SK-N-SH treated with all-trans-retinoic acid at 6 μM for 48 hours (cell line): Measurements from ENCODE around the gene RBMS3.

Source experiments
- ARNTL ChIP-seq: fragments of 450-650 bp; formaldehyde crosslinking; IDR thresholded peaks from 2 replicates; pipeline ENCODE4 v1.5.0; 2020; ENCODE audit warnings: low read depth, mild to moderate bottlenecking, moderate library complexity, borderline replicate concordance
- BACH2 ChIP-seq: fragments of 250-450 bp; sonication (Bioruptor Pico); IDR thresholded peaks from 2 replicates; pipeline ENCODE4 v1.9.0; 2021; ENCODE audit warnings: mild to moderate bottlenecking, borderline replicate concordance
- GLIS3 ChIP-seq: fragments of 250-450 bp; sonication (Bioruptor Pico); IDR thresholded peaks from 2 replicates; pipeline ENCODE4 v1.5.0; 2020; ENCODE audit warnings: mild to moderate bottlenecking, moderate library complexity
- PPARA ChIP-seq: fragments of 250-450 bp; sonication (Bioruptor Pico); IDR thresholded peaks from 2 replicates; pipeline ENCODE4 v1.5.0; 2020; ENCODE audit warnings: mild to moderate bottlenecking, borderline replicate concordance
- SNAI2 ChIP-seq: fragments of 250-450 bp; sonication (Bioruptor Pico); IDR thresholded peaks from 2 replicates; pipeline ENCODE4 v1.5.0; 2020; ENCODE audit warnings: mild to moderate bottlenecking, moderate library complexity
- TCF4 ChIP-seq: fragments of 250-450 bp; sonication (Bioruptor Pico); IDR thresholded peaks from 2 replicates; pipeline ENCODE4 v1.8.0; 2021; ENCODE audit warnings: mild to moderate bottlenecking, moderate library complexity, borderline replicate concordance
- ZFP3 ChIP-seq: fragments of 250-450 bp; sonication (Bioruptor Pico); IDR thresholded peaks from 2 replicates; pipeline ENCODE4 v1.5.0; 2020; ENCODE audit warnings: mild to moderate bottlenecking, moderate library complexity
- ZNF565 ChIP-seq: fragments of 450-650 bp; formaldehyde crosslinking; conservative IDR thresholded peaks from 2 replicates; pipeline ENCODE4 v1.5.0; 2020; ENCODE audit warnings: low read depth, mild to moderate bottlenecking, moderate library complexity
- TF ChIP-seq, protein P1 (sequence below): fragments of 250-450 bp; sonication (Bioruptor Pico); IDR thresholded peaks from 2 replicates; pipeline ENCODE4 v1.8.0; 2021; ENCODE audit warnings: low read depth, mild to moderate bottlenecking, moderate library complexity, borderline replicate concordance
- TF ChIP-seq, protein P2 (sequence below): fragments of 250-450 bp; sonication (Bioruptor Pico); IDR thresholded peaks from 2 replicates; pipeline ENCODE4 v1.5.1; 2020; ENCODE audit warnings: low read depth, mild to moderate bottlenecking, moderate library complexity
- TF ChIP-seq, protein P3 (sequence below): fragments of 250-450 bp; sonication (Bioruptor Pico); IDR thresholded peaks from 2 replicates; pipeline ENCODE4 v1.8.0; 2020; ENCODE audit warnings: mild to moderate bottlenecking, moderate library complexity, borderline replicate concordance

DNA sequence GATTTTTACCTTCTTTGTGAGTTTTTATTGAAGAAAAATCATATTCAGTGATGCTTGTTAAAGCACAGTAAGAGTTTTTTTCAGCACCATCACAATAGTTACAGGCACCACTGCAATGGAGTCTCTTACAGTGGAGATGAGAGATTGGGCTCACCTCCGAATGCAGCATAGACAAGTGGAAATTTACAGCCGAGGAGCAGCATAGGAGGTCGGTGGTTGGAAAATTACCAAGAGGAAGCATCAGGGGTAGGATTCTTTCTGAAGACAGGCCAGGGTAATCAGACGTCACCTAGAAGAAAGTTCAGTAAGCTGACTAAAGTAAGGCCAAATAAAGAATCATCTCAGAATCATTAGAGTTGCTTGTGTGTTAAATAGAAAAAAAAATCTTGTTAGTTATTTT is 491.6 kb downstream of the RBMS3 start:
- TF ChIP-seq ARNTL (CRISPR knock-in tag) = no peak
- no peak for TF ChIP-seq PPARA (CRISPR knock-in tag)
- TF ChIP-seq SNAI2 (CRISPR knock-in tag) = no peak
- no peak for TF ChIP-seq ZNF565 (CRISPR knock-in tag)
- TF ChIP-seq GLIS3 (CRISPR knock-in tag) = no peak
- TF ChIP-seq, protein P1, sequence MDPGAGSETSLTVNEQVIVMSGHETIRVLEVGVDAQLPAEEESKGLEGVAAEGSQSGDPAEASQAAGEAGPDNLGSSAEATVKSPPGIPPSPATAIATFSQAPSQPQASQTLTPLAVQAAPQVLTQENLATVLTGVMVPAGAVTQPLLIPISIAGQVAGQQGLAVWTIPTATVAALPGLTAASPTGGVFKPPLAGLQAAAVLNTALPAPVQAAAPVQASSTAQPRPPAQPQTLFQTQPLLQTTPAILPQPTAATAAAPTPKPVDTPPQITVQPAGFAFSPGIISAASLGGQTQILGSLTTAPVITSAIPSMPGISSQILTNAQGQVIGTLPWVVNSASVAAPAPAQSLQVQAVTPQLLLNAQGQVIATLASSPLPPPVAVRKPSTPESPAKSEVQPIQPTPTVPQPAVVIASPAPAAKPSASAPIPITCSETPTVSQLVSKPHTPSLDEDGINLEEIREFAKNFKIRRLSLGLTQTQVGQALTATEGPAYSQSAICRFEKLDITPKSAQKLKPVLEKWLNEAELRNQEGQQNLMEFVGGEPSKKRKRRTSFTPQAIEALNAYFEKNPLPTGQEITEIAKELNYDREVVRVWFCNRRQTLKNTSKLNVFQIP = no peak
- no peak for TF ChIP-seq ZFP3 (CRISPR knock-in tag)
- TF ChIP-seq, protein P2, sequence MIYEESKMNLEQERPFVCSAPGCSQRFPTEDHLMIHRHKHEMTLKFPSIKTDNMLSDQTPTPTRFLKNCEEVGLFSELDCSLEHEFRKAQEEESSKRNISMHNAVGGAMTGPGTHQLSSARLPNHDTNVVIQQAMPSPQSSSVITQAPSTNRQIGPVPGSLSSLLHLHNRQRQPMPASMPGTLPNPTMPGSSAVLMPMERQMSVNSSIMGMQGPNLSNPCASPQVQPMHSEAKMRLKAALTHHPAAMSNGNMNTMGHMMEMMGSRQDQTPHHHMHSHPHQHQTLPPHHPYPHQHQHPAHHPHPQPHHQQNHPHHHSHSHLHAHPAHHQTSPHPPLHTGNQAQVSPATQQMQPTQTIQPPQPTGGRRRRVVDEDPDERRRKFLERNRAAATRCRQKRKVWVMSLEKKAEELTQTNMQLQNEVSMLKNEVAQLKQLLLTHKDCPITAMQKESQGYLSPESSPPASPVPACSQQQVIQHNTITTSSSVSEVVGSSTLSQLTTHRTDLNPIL (CRISPR knock-in tag) = no peak
- TF ChIP-seq, protein P3, sequence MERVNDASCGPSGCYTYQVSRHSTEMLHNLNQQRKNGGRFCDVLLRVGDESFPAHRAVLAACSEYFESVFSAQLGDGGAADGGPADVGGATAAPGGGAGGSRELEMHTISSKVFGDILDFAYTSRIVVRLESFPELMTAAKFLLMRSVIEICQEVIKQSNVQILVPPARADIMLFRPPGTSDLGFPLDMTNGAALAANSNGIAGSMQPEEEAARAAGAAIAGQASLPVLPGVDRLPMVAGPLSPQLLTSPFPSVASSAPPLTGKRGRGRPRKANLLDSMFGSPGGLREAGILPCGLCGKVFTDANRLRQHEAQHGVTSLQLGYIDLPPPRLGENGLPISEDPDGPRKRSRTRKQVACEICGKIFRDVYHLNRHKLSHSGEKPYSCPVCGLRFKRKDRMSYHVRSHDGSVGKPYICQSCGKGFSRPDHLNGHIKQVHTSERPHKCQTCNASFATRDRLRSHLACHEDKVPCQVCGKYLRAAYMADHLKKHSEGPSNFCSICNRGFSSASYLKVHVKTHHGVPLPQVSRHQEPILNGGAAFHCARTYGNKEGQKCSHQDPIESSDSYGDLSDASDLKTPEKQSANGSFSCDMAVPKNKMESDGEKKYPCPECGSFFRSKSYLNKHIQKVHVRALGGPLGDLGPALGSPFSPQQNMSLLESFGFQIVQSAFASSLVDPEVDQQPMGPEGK (CRISPR knock-in tag) = no peak
- TF ChIP-seq BACH2 = no peak
- no peak for TF ChIP-seq TCF4 (CRISPR knock-in tag)
